K562 (cell line): ENCODE results near the gene PIANP. TPM values are rescaled to one million over a fixed set of nuclear protein-coding genes. Genes with fewer than 3 reads are reported as not detected.
A peak's percentile ranks its signal among the peaks of the same experiment; 100 is the strongest.

Source experiments
- ATAC-seq: fragments of 200-7000 bp; cut with Tn5 transposase; 3 replicates; pipeline ENCODE4 v1.9.1; 2020; ENCODE audit warnings: moderate library complexity
- Bru-seq: library from RNA; stranded (reverse); fragments of 400-500 nt; gene quantifications from one replicate; lab custom pipeline; 2021; lab: Mats Ljungman, UMichigan
- BruChase-seq, 2 experiments: library from RNA; stranded (reverse); fragments of 400-500 nt; gene quantifications; one replicate each; lab custom pipeline; 2021; lab: Mats Ljungman, UMichigan
- BruUV-seq: library from RNA; stranded (reverse); fragments of 400-500 nt; replicated peaks from 2 replicates; lab custom pipeline; 2021; lab: Mats Ljungman, UMichigan
- CTCF ChIA-PET: fragments of 300-600 bp; formaldehyde crosslinking; extraction: SDS; loops from one replicate; lab custom pipeline; 2021; ENCODE audit warnings: low intra/inter-chr PET ratio; lab: Yijun Ruan, JAX
- POLR2A ChIA-PET: fragments of 300-600, 350-650 bp; sonication (Branson Sonifier 250); formaldehyde crosslinking; extraction: SDS; loops from one replicate; lab custom pipeline; 2021; ENCODE audit warnings: antibody characterized with exemption, inconsistent platforms; lab: Yijun Ruan, JAX
- DNase-seq, 4 experiments: peaks; one replicate each; pipeline versions ENCODE4 v3.0.0 to v3.0.0-alpha.2; 2011 to 2018; ENCODE audit warnings: low spot score in 3 of 4, mixed read lengths in 3 of 4; ENCODE audit errors: extremely low read depth in 1 of 4
- FAIRE-seq: peaks from 2 replicates; lab custom pipeline; 2011; peaks lifted over from hg19 to GRCh38; lab: Jason Lieb, UNC
- H2AFZ ChIP-seq: 2 replicates; pipeline ENCODE4 v1.6.0; 2011; ENCODE audit warnings: low read depth, low read length, control low read depth, inconsistent platforms
- H3K27ac ChIP-seq: fragments of 200-600 bp; 3 replicates; pipeline ENCODE4 v1.8.0; 2011; ENCODE audit warnings: low read depth, mild to moderate bottlenecking, control low read depth, inconsistent platforms, low read length, moderate library complexity, mixed read lengths; ENCODE audit errors: extremely low read depth
- H3K27me3 ChIP-seq, 2 experiments: fragments of 300-600 bp in 1 of 2; 2 replicates in 1 of 2; 3 replicates in 1 of 2; pipeline versions ENCODE4 v1.6.0 to v1.8.0; 2011; ENCODE audit warnings: inconsistent platforms in 2 of 2, low read length in 2 of 2, mild to moderate bottlenecking in 1 of 2, mixed read lengths in 1 of 2, moderate library complexity in 1 of 2; ENCODE audit not compliant: control insufficient read depth in 2 of 2, insufficient read depth in 2 of 2
- H3K36me3 ChIP-seq: fragments of 300-600 bp; 3 replicates; pipeline ENCODE4 v1.8.0; 2011; ENCODE audit warnings: mild to moderate bottlenecking, low read length, inconsistent platforms; ENCODE audit not compliant: control insufficient read depth, insufficient read depth
- H3K4me1 ChIP-seq, 2 experiments: fragments of 200-600 bp in 1 of 2; replicated peaks in 1 of 2; 2 replicates in 1 of 2; 3 replicates in 1 of 2; pipeline versions ENCODE4 v1.5.1 to v1.8.0; 2011; ENCODE audit warnings: inconsistent platforms in 2 of 2, low read length in 2 of 2, mild to moderate bottlenecking in 1 of 2, mixed read lengths in 1 of 2, moderate library complexity in 1 of 2; ENCODE audit not compliant: control insufficient read depth in 2 of 2, insufficient read depth in 2 of 2
- H3K4me2 ChIP-seq: 2 replicates; pipeline ENCODE4 v1.6.1; 2011; ENCODE audit warnings: low read length, control low read depth, inconsistent platforms, mixed read lengths; ENCODE audit not compliant: insufficient read depth
- H3K4me3 ChIP-seq: fragments of 200-600 bp; sonication (generic), shearing (Covaris generic); 2 replicates; pipeline ENCODE4 v1.5.1; 2016; ENCODE audit warnings: control low read depth, inconsistent platforms
- H3K79me2 ChIP-seq: fragments of 200-600 bp; 3 replicates; pipeline ENCODE4 v1.8.0; 2011; ENCODE audit warnings: low read length, inconsistent platforms; ENCODE audit not compliant: control insufficient read depth, insufficient read depth
- H3K9ac ChIP-seq, 2 experiments: 2 replicates each; pipeline versions ENCODE4 v1.6.0 to v1.6.1; 2011; ENCODE audit warnings: low read depth in 2 of 2, low read length in 2 of 2, control low read depth in 1 of 2, inconsistent platforms in 1 of 2, mild to moderate bottlenecking in 1 of 2, mixed read lengths in 1 of 2; ENCODE audit not compliant: insufficient read depth in 1 of 2
- H3K9me1 ChIP-seq: one replicate; pipeline ENCODE4 v1.6.0; 2011; ENCODE audit warnings: inconsistent platforms, mild to moderate bottlenecking, low read length, moderate library complexity; ENCODE audit not compliant: control insufficient read depth, insufficient read depth
- H3K9me3 ChIP-seq: replicated peaks from 2 replicates; pipeline ENCODE4 v1.5.1; 2011; ENCODE audit warnings: low read depth, low read length, inconsistent platforms; ENCODE audit not compliant: control insufficient read depth, insufficient read depth
- H4K20me1 ChIP-seq: replicated peaks from 2 replicates; pipeline ENCODE4 v1.6.1; 2011; ENCODE audit warnings: low read length, inconsistent platforms, mixed read lengths; ENCODE audit not compliant: control insufficient read depth, insufficient read depth
- CREM ChIP-seq: IDR thresholded peaks from 2 replicates; pipeline ENCODE4 v1.6.1; 2014; ENCODE audit warnings: antibody characterized with exemption, low read depth
- ELF4 ChIP-seq: fragments of 450-650 bp; formaldehyde crosslinking; IDR thresholded peaks from 2 replicates; pipeline ENCODE4 v1.4.0; 2022; ENCODE audit warnings: missing genetic modification characterization
- HDAC2 ChIP-seq: fragments of 450-650 bp; IDR thresholded peaks from 2 replicates; pipeline ENCODE4 v1.6.1; 2016; ENCODE audit warnings: mild to moderate bottlenecking
- HDAC8 ChIP-seq: fragments of 450-650 bp; IDR thresholded peaks from 2 replicates; pipeline ENCODE4 v1.6.1; 2016; ENCODE audit warnings: mild to moderate bottlenecking, missing genetic modification characterization, moderate library complexity, missing compliant biosample characterization
- MAZ ChIP-seq, 2 experiments: fragments of 450-650 bp in 1 of 2; sonication (generic) in 1 of 2; formaldehyde crosslinking; IDR thresholded peaks in 1 of 2; conservative IDR thresholded peaks in 1 of 2; 2 replicates each; pipeline versions ENCODE4 v1.4.0 to v1.5.0; 2020; ENCODE audit warnings: mild to moderate bottlenecking in 1 of 2, missing genetic modification reagents in 1 of 2
- WGBS: fragments of 100-300 bp; shearing (Covaris generic); methylation state at CpG from one replicate; pipeline ENCODE4 v1.1.6; 2016; ENCODE audit warnings: low coverage, mixed read lengths; ENCODE audit not compliant: insufficient coverage; ENCODE audit errors: missing lambda C conversion rate; 5-methylcytosine and 5-hydroxymethylcytosine counted together
- in situ Hi-C: fragments of 300-500 bp; cut with MboI; formaldehyde crosslinking; loops from 4 replicates; pipeline ENCODE4 v1.15.0; 2018; ENCODE audit warnings: inconsistent platforms, mixed read lengths
- intact Hi-C: fragments of 100-400 bp; cut with micrococcal nuclease; formaldehyde crosslinking; loops from 2 replicates; pipeline ENCODE4 v1.14.2; 2022
- long read RNA-seq, 3 experiments: library from polyadenylated mRNA in 2 of 3; library from RNA in 1 of 3; unstranded in 2 of 3; stranded (forward) in 1 of 3; transcript quantifications; one replicate each; pipeline ENCODE4 v2.0.0, GENCODE V29; 2019 to 2022
- polyA minus RNA-seq, 3 experiments: library from RNA; depleted of rRNA, polyadenylated mRNA; stranded (reverse); fragments of >200 nt; gene quantifications; 2 replicates each; pipeline ENCODE4 v1.2.3, GENCODE V29; 2011
- polyA plus RNA-seq, 8 experiments: library from polyadenylated mRNA; depleted of rRNA in 4 of 8; stranded (reverse) in 5 of 8; unstranded in 3 of 8; fragments of >200 nt; fragmentation: Nextera tagmentation in 2 of 8; fragmentation: Illumina TruSeq in 1 of 8; extraction: Ambion mirVana in 2 of 8; extraction: Trizol in 1 of 8; gene quantifications; 2 replicates each; pipeline versions ENCODE4 v1.2.1 to v1.2.3, GENCODE V29; 2011 to 2014; ENCODE audit warnings: inconsistent platforms in 1 of 8, missing spikeins in 1 of 8
- total RNA-seq, 7 experiments: library from RNA; depleted of rRNA in 6 of 7; stranded (reverse); fragments of >200 nt in 6 of 7; fragmentation: Illumina TruSeq in 2 of 7; extraction: Trizol in 2 of 7; gene quantifications; 2 replicates each; pipeline versions ENCODE4 v1.2.1 to v1.2.3, GENCODE V29; 2011 to 2021; ENCODE audit warnings: low replicate concordance in 1 of 7
- TF ChIP-seq, protein P1 (sequence below): fragments of 200-800 bp; sonication (Bioruptor generic); IDR thresholded peaks from 2 replicates; pipeline ENCODE4 v1.6.1; 2017; ENCODE audit warnings: missing genetic modification characterization, missing compliant biosample characterization
- TF ChIP-seq, protein P2 (sequence below), 2 experiments: IDR thresholded peaks; 2 replicates each; pipeline ENCODE4 v1.6.1; 2012; ENCODE audit warnings: improper control_type of control experiment in 2 of 2, low read depth in 2 of 2, low read length in 2 of 2, borderline replicate concordance in 1 of 2
- TF ChIP-seq, protein P3 (sequence below): IDR thresholded peaks from 2 replicates; pipeline ENCODE4 v1.6.1; 2011; ENCODE audit not compliant: insufficient read length; ENCODE audit errors: extremely low read depth

Gene PIANP, protein sequence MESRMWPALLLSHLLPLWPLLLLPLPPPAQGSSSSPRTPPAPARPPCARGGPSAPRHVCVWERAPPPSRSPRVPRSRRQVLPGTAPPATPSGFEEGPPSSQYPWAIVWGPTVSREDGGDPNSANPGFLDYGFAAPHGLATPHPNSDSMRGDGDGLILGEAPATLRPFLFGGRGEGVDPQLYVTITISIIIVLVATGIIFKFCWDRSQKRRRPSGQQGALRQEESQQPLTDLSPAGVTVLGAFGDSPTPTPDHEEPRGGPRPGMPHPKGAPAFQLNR
- total RNA-seq (2011; cell fraction: chromatin; rRNA removed; ENCODE audit: low replicate concordance): not detected in 2 replicates
- not detected in 2 replicates for total RNA-seq (2011; cell fraction: nucleolus; rRNA removed)
- not detected in 2 replicates for total RNA-seq (2011; cell fraction: nucleoplasm; rRNA removed)
- total RNA-seq (2014; rRNA removed): not detected in 2 replicates
- total RNA-seq (2014; rRNA removed; fragmentation: Illumina TruSeq; extraction: Trizol): not detected in 2 replicates
- not detected in 2 replicates for total RNA-seq (2015; rRNA removed; fragmentation: Illumina TruSeq; extraction: Trizol)
- not detected in 2 replicates for total RNA-seq (2021)
- polyA plus RNA-seq (2011; rRNA removed): not detected in 2 replicates
- not detected in 2 replicates for polyA plus RNA-seq (2011; cell fraction: cytosol; rRNA removed)
- polyA plus RNA-seq (2011; cell fraction: nucleus; rRNA removed): not detected in 2 replicates
- 0.21 and 0.36 TPM in 2 replicates for polyA plus RNA-seq (2012)
- not detected in 2 replicates for polyA plus RNA-seq (2014; fragmentation: Illumina TruSeq; extraction: Trizol)
- not detected for polyA plus RNA-seq (2014; fragmentation: Nextera tagmentation; extraction: Ambion mirVana)
- 0.07 TPM in 1 of 2 replicates, not detected in the other for polyA plus RNA-seq (2014; rRNA removed)
- not detected in 2 replicates for polyA minus RNA-seq (2011; rRNA and poly(A)+ RNA removed)
- not detected in 2 replicates for polyA minus RNA-seq (2011; cell fraction: cytosol; rRNA and poly(A)+ RNA removed)
- not detected in 2 replicates for polyA minus RNA-seq (2011; cell fraction: nucleus; rRNA and poly(A)+ RNA removed)
- Bru-seq, nascent RNA: not detected
- BruChase-seq, experiment 1, labeled RNA remaining after a 2-hour chase: not detected
- percentile 11 among the genes with signal in this experiment for BruChase-seq, experiment 2, labeled RNA remaining after a 6-hour chase
- long read RNA-seq, experiment 1: 0 reads
- long read RNA-seq, experiment 2: 0 reads
- long read RNA-seq, experiment 3: 0 reads

DNA sequence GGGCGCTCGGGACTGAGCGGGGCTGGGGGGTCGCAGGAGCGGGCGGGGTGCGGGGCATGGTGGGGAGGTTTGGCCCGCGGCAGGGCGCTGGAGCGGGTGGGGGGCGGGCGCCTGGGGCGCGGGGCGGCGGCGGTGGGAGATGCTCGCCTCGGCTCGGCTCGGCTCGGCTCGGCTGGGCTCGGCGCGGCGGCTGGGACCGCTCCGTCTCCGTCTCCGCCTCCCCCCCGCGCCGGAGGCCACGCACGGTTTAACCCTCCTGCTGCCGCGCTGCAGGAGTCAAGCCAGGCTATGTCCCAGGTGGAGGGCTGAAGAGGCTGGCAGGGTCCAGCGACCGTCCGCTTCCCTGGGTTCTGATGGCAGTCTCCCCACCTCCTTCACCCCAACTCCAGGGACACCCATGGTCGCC is at the start of gene PIANP:
Gene PIANP, minus strand, starts transcription at position 170 of the 406 bp plus-strand sequence. CDS start 2,754 bp downstream, outside the sequence.
- Histone ChIP-seq H2AFZ (no peak within 1 kb of the TSS), H3K27me3 (peaks cover 11 to 27% of the 10 kb centered on the region in 2 experiments; a peak in 4 of 5 replicates), H3K4me2 (0 out of 2 replicates have a peak within 1 kb of the TSS, but pooled peaks have one; percentile 10), H3K4me3 (no peak within 1 kb of the TSS; the same call in 1 of the 2 replicates), H3K27ac (no peak within 1 kb of the TSS), H3K36me3 (no peaks in the 10 kb centered on the region), H3K9me1 (no peaks in the 10 kb centered on the region), H3K9ac (peak within 1 kb of the TSS in 1 of 2 experiments; percentile 83; a peak in 2 of 4 replicates), H4K20me1 (no peaks in the 10 kb centered on the region), H3K4me1 (peaks cover 5 to 21% of the 10 kb centered on the region in 2 experiments; a peak in 4 of 5 replicates), H3K9me3 (no peaks in the 10 kb centered on the region), H3K79me2 (no peaks in the 10 kb centered on the region)
- POLR2A ChIA-PET: no interaction called here
- no TSS peak for BruUV-seq
- in situ Hi-C loops: no loop called here
- TF ChIP-seq MAZ (CRISPR knock-in tag; conservative IDR thresholded peaks at IDR 0.05 in 1 of 2, IDR thresholded peaks at IDR 0.05 in 1 of 2) (0 out of 4 replicates have a peak, but pooled peaks of 1 of the 2 experiments have one; percentile 24), HDAC2 (no peak), CREM (peak; percentile 7; the same call in 1 of the 2 replicates), HDAC8 (tag) (no peak), ELF4 (no peak)
- TF ChIP-seq, protein P1, sequence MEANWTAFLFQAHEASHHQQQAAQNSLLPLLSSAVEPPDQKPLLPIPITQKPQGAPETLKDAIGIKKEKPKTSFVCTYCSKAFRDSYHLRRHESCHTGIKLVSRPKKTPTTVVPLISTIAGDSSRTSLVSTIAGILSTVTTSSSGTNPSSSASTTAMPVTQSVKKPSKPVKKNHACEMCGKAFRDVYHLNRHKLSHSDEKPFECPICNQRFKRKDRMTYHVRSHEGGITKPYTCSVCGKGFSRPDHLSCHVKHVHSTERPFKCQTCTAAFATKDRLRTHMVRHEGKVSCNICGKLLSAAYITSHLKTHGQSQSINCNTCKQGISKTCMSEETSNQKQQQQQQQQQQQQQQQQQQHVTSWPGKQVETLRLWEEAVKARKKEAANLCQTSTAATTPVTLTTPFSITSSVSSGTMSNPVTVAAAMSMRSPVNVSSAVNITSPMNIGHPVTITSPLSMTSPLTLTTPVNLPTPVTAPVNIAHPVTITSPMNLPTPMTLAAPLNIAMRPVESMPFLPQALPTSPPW (CRISPR knock-in tag): peak; percentile 36; the same call in 1 of the 2 replicates
- TF ChIP-seq, protein P2, sequence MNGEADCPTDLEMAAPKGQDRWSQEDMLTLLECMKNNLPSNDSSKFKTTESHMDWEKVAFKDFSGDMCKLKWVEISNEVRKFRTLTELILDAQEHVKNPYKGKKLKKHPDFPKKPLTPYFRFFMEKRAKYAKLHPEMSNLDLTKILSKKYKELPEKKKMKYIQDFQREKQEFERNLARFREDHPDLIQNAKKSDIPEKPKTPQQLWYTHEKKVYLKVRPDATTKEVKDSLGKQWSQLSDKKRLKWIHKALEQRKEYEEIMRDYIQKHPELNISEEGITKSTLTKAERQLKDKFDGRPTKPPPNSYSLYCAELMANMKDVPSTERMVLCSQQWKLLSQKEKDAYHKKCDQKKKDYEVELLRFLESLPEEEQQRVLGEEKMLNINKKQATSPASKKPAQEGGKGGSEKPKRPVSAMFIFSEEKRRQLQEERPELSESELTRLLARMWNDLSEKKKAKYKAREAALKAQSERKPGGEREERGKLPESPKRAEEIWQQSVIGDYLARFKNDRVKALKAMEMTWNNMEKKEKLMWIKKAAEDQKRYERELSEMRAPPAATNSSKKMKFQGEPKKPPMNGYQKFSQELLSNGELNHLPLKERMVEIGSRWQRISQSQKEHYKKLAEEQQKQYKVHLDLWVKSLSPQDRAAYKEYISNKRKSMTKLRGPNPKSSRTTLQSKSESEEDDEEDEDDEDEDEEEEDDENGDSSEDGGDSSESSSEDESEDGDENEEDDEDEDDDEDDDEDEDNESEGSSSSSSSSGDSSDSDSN (IDR thresholded peaks at IDR 0.05; ENCODE audit: borderline replicate concordance in 1 of 2, low read depth in 2 of 2, low read length in 2 of 2): 0 out of 4 replicates have a peak, but pooled peaks of 1 of the 2 experiments have one; percentile 30
- TF ChIP-seq, protein P3, sequence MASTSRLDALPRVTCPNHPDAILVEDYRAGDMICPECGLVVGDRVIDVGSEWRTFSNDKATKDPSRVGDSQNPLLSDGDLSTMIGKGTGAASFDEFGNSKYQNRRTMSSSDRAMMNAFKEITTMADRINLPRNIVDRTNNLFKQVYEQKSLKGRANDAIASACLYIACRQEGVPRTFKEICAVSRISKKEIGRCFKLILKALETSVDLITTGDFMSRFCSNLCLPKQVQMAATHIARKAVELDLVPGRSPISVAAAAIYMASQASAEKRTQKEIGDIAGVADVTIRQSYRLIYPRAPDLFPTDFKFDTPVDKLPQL: no peak
- CTCF ChIA-PET: no interaction called here
- 8% methylated on average over 11 of the region's 43 CpGs for WGBS
- FAIRE-seq: no peak
- ATAC-seq: peak; percentile 66
- DNase-seq: peak in 3 of 4 experiments; percentile 25 to 59 (median 59)
- intact Hi-C loops: no loop called here
